ENCODE measurements around the gene DDX39A. TPM values are rescaled to one million over a fixed set of nuclear protein-coding genes. Genes with fewer than 3 reads are reported as not detected.
"Not testable (repeated sequence)": the region's sequence is repeated elsewhere in the genome, so short reads cannot be mapped to it uniquely, and the experiment has no call there.

DDX39A gene
- total and polyA plus RNA-seq, 2 experiments from 2014 or later, result 47.2 to 58.7 TPM

DNA sequence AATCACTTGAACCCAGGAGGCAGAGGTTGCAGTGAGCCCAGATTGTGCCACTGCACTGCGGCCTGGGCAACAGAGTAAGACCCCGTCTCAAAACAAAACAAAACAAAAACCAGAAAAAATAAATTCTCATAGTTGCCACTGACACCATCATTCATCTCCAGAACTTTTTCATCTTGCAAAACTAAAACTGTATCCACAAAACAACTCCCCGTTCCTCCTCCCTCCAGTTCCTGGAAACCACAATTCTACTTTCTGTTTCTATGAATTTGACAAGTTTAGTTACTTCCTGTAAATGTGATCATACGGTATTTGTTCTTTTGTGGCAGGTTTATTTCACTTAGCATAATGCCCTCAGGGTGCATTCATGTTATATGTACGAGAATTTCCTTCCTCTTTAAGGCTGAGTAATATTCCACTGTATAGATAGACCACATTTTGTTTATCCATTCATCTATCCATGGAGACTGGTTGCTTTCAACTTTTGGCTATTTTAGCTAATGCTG, 51.1 kb downstream of the DDX39A start:
- 76 to 77% methylated on average over 5 of the region's 5 CpGs for WGBS, 2 experiments (ENCODE audit: low coverage in 1 of 2, low lambda C conversion rate in 2 of 2, missing lambda C conversion rate in 2 of 2)
- TF ChIP-seq EZH2 (IDR thresholded peaks at IDR 0.05; ENCODE audit: insufficient read depth, poor library complexity, severe bottlenecking) (no peak), EZH2phosphoT487 (IDR thresholded peaks at IDR 0.05; ENCODE audit: insufficient read depth, low read depth) (no peak)
- no peaks in the 10 kb centered on the region for H3K36me3 ChIP-seq (ENCODE audit: low read depth)
- no peak overlapping the region for H3K4me2 ChIP-seq (ENCODE audit: unreplicated experiment)
- in situ Hi-C loops (cut with MboI), result no loop called here
- no peak overlapping the region for H3K9ac ChIP-seq
- no peaks in the 10 kb centered on the region for H4K20me1 ChIP-seq (ENCODE audit: insufficient read depth)
- no peaks in the 10 kb centered on the region for H3K79me2 ChIP-seq (ENCODE audit: insufficient read depth)
- H3K4me1 ChIP-seq (ENCODE audit: insufficient read depth), result peaks cover 20% of the 10 kb centered on the region
- H3K9me2 ChIP-seq (ENCODE audit: insufficient read depth), result no peaks in the 10 kb centered on the region
- no peak for DNase-seq
- no peaks in the 10 kb centered on the region for H3K27me3 ChIP-seq (replicated peaks; ENCODE audit: insufficient read depth)
- H3F3A ChIP-seq (ENCODE audit: insufficient read depth), result peaks cover 8% of the 10 kb centered on the region; the same call in 1 of the 2 replicates
- H2AFZ ChIP-seq, result no peak overlapping the region
- H3K4me3 ChIP-seq, result no peak overlapping the region
- no peaks in the 10 kb centered on the region for H3K9me3 ChIP-seq (ENCODE audit: low read depth)
- H3K27ac ChIP-seq, result no peak overlapping the region

DNA sequence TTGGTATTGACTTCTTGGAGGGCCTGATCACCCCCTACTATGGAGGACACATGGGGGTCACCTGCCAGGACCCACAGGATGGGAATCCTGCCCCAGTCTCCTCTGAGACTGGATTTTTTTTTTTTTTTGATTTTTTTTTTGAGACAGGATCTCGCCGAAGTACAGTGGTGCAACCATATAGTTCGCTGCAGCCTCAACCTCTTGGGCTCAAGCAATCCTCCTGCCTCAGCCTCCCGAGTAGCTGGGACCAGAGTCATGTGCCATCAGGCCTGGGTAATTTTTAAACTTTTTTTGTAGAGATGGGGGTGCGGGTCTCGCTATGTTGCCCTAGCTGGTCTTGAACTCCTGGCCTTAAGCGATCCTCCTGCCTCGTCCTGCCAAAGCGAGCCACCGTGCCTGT, 52.1 kb downstream of the DDX39A start:
- H3K9ac ChIP-seq, result no peak overlapping the region
- H3K27me3 ChIP-seq (replicated peaks; ENCODE audit: insufficient read depth), result no peaks in the 10 kb centered on the region
- TF ChIP-seq EZH2 (IDR thresholded peaks at IDR 0.05; ENCODE audit: insufficient read depth, poor library complexity, severe bottlenecking) (no peak), EZH2phosphoT487 (IDR thresholded peaks at IDR 0.05; ENCODE audit: insufficient read depth, low read depth) (no peak)
- H3K9me2 ChIP-seq (ENCODE audit: insufficient read depth), result no peaks in the 10 kb centered on the region
- H3K4me2 ChIP-seq (ENCODE audit: unreplicated experiment), result no peak overlapping the region
- WGBS, 2 experiments (ENCODE audit: low coverage in 1 of 2, low lambda C conversion rate in 2 of 2, missing lambda C conversion rate in 2 of 2), result 92 to 93% methylated on average over 10 of the region's 10 CpGs
- in situ Hi-C loops (cut with MboI), result no loop called here
- no peaks in the 10 kb centered on the region for H3K36me3 ChIP-seq (ENCODE audit: low read depth)
- DNase-seq, result no peak
- H3K4me1 ChIP-seq (ENCODE audit: insufficient read depth), result peaks cover 23% of the 10 kb centered on the region
- no peaks in the 10 kb centered on the region for H4K20me1 ChIP-seq (ENCODE audit: insufficient read depth)
- H3K79me2 ChIP-seq (ENCODE audit: insufficient read depth), result no peaks in the 10 kb centered on the region
- no peak overlapping the region for H3K4me3 ChIP-seq
- H3K27ac ChIP-seq, result no peak overlapping the region
- H2AFZ ChIP-seq, result no peak overlapping the region
- peaks cover 8% of the 10 kb centered on the region; the same call in 1 of the 2 replicates for H3F3A ChIP-seq (ENCODE audit: insufficient read depth)
- H3K9me3 ChIP-seq (ENCODE audit: low read depth), result no peaks in the 10 kb centered on the region

GRCh38 chr19:14366529-14366928, 52.6 kb downstream of the DDX39A start:
- Histone ChIP-seq H3K4me1 (ENCODE audit: insufficient read depth) (peaks cover 23% of the 10 kb centered on the region), H3K79me2 (ENCODE audit: insufficient read depth) (no peaks in the 10 kb centered on the region), H3K27me3 (replicated peaks; ENCODE audit: insufficient read depth) (no peaks in the 10 kb centered on the region), H3K27ac (no peak overlapping the region), H3K9me3 (ENCODE audit: low read depth) (no peaks in the 10 kb centered on the region), H2AFZ (no peak overlapping the region), H3F3A (ENCODE audit: insufficient read depth) (peaks cover 8% of the 10 kb centered on the region; the same call in 1 of the 2 replicates), H3K9ac (no peak overlapping the region), H4K20me1 (ENCODE audit: insufficient read depth) (no peaks in the 10 kb centered on the region), H3K4me3 (no peak overlapping the region), H3K9me2 (ENCODE audit: insufficient read depth) (no peaks in the 10 kb centered on the region), H3K4me2 (ENCODE audit: unreplicated experiment) (no peak overlapping the region), H3K36me3 (ENCODE audit: low read depth) (no peaks in the 10 kb centered on the region)
- DNase-seq, result peak; percentile 59
- WGBS, 2 experiments (ENCODE audit: low coverage in 1 of 2, low lambda C conversion rate in 2 of 2, missing lambda C conversion rate in 2 of 2), result 21 to 25% methylated on average over 3 of the region's 3 CpGs
- in situ Hi-C loops (cut with MboI), result no loop called here
- TF ChIP-seq EZH2 (IDR thresholded peaks at IDR 0.05; ENCODE audit: insufficient read depth, poor library complexity, severe bottlenecking) (no peak), EZH2phosphoT487 (IDR thresholded peaks at IDR 0.05; ENCODE audit: insufficient read depth, low read depth) (no peak)

DNA sequence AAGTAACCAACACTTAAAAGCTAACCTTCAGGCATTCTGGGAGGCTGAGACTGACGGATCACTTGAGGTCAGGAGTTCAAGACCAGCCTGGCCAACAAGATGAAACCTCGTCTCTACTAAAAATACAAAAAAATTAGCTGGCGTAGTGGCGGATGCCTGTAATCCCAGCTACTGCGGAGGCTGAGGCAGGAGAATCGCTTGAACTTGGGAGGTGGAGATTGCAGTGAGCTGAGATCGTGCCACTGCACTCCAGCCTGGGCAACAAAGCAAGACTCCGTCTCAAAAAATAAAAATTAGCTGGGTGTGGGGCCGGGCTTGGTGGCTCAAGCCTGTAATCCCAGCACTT, 55.1 kb downstream of the DDX39A start:
- H3K79me2 ChIP-seq (ENCODE audit: insufficient read depth); H4K20me1 ChIP-seq (ENCODE audit: insufficient read depth); in situ Hi-C loops (cut with MboI); H3K27me3 ChIP-seq (replicated peaks; ENCODE audit: insufficient read depth); DNase-seq; H3F3A ChIP-seq (ENCODE audit: insufficient read depth); H3K9me2 ChIP-seq (ENCODE audit: insufficient read depth); H3K36me3 ChIP-seq (ENCODE audit: low read depth); H3K9me3 ChIP-seq (ENCODE audit: low read depth): not testable (repeated sequence)
- peak overlapping the region; percentile 74 for H3K9ac ChIP-seq
- peak overlapping the region; percentile 56; the same call in 1 of the 2 replicates for H3K4me3 ChIP-seq
- H3K27ac ChIP-seq, result peak overlapping the region; percentile 52; the same call in 1 of the 2 replicates
- 83 to 85% methylated on average over 9 of the region's 9 CpGs for WGBS, 2 experiments (ENCODE audit: low coverage in 1 of 2, low lambda C conversion rate in 2 of 2, missing lambda C conversion rate in 2 of 2)
- H3K4me2 ChIP-seq (ENCODE audit: unreplicated experiment), result peak overlapping the region; percentile 69
- H3K4me1 ChIP-seq (ENCODE audit: insufficient read depth), result peaks cover 12% of the 10 kb centered on the region
- peak overlapping the region; percentile 93 for H2AFZ ChIP-seq

Data from GM23248 (cell line).